GM18867 (cell line): ENCODE results near the gene DHRS4L2.
"Not testable (repeated sequence)": the region's sequence is repeated elsewhere in the genome, so short reads cannot be mapped to it uniquely, and the experiment has no call there.

Experiments used
- ATAC-seq: cut with Tn5 transposase; IDR thresholded peaks from one replicate; pipeline ENCODE4 v1.9.1; 2021; ENCODE audit warnings: mild to moderate bottlenecking, moderate library complexity; ENCODE audit not compliant: unreplicated experiment

The DHRS4L2 gene

GRCh38 chr14:23970283-23970659 lies 18.5 kb upstream of the DHRS4L2 start:
- not testable (repeated sequence) for ATAC-seq

GRCh38 chr14:23973178-23973577 lies 15.6 kb upstream of the DHRS4L2 start:
- ATAC-seq, result not testable (repeated sequence)

GRCh38 chr14:23974041-23974440 lies 14.7 kb upstream of the DHRS4L2 start:
- ATAC-seq, result not testable (repeated sequence)

- ATAC-seq, result peak; percentile 71
These were observed 11.5 kb upstream of the DHRS4L2 start for GRCh38 chr14:23977208-23977607.

- not testable (repeated sequence) for ATAC-seq
These were observed 6.5 kb upstream of the DHRS4L2 start for GRCh38 chr14:23981951-23982813.

- ATAC-seq, result no peak
These were observed 3.7 kb upstream of the DHRS4L2 start for GRCh38 chr14:23984891-23985602.

- ATAC-seq, result peak; percentile 9
These were observed 514 bp upstream of the DHRS4L2 start for GRCh38 chr14:23988223-23988606.

GRCh38 chr14:23989734-23990445 lies 1.2 kb downstream of the DHRS4L2 start:
- peak; percentile 46 for ATAC-seq

- not testable (repeated sequence) for ATAC-seq
These were observed 2.2 kb downstream of the DHRS4L2 start for GRCh38 chr14:23990961-23991360.

GRCh38 chr14:23993042-23993441 lies 4.3 kb downstream of the DHRS4L2 start:
- ATAC-seq, result not testable (repeated sequence)

- not testable (repeated sequence) for ATAC-seq
These were observed 7.3 kb downstream of the DHRS4L2 start for GRCh38 chr14:23996009-23996408.

GRCh38 chr14:23996825-23997224 lies 8.1 kb downstream of the DHRS4L2 start:
- not testable (repeated sequence) for ATAC-seq

GRCh38 chr14:23999640-24000039 lies 10.9 kb downstream of the DHRS4L2 start:
- ATAC-seq, result not testable (repeated sequence)

GRCh38 chr14:24001078-24001477 lies 12.3 kb downstream of the DHRS4L2 start:
- not testable (repeated sequence) for ATAC-seq

GRCh38 chr14:24001679-24002078 lies 12.9 kb downstream of the DHRS4L2 start:
- ATAC-seq, result not testable (repeated sequence)

GRCh38 chr14:24006471-24006816 lies 17.7 kb downstream of the DHRS4L2 start:
- not testable (repeated sequence) for ATAC-seq

GRCh38 chr14:24006817-24007652 lies 18.3 kb downstream of the DHRS4L2 start:
- ATAC-seq, result peak; percentile 88

GRCh38 chr14:24011051-24011450 lies 22.3 kb downstream of the DHRS4L2 start:
- no peak for ATAC-seq

- not testable (repeated sequence) for ATAC-seq
These were observed 24.1 kb downstream of the DHRS4L2 start for GRCh38 chr14:24012726-24013273.
